IMR-90 (cell line): ENCODE data around the gene TKFC. TPM values are rescaled to one million over a fixed set of nuclear protein-coding genes. Genes with fewer than 3 reads are reported as not detected.

Experiments used
- ATAC-seq: fragments of 200-7000 bp; cut with Tn5 transposase; 2 replicates; pipeline ENCODE4 v1.9.1; 2020; ENCODE audit warnings: low read depth, mild to moderate bottlenecking, moderate library complexity
- BruUV-seq: library from RNA; stranded (reverse); fragments of 400-500 nt; replicated peaks from 2 replicates; lab custom pipeline; 2021; lab: Mats Ljungman, UMichigan
- CTCF ChIA-PET: fragments of 300-600 bp; formaldehyde crosslinking; extraction: SDS; loops from one replicate; lab custom pipeline; 2021; ENCODE audit warnings: antibody characterized with exemption; lab: Yijun Ruan, JAX
- POLR2A ChIA-PET: fragments of 300-600 bp; sonication (Branson Sonifier 250); formaldehyde crosslinking; loops from one replicate; lab custom pipeline; 2022; ENCODE audit warnings: antibody characterized with exemption; ENCODE audit not compliant: unreplicated experiment; lab: Charles Lee
- DNase-seq: peaks from one replicate; pipeline ENCODE4 v3.0.0; 2013
- H2AFZ ChIP-seq: replicated peaks from 2 replicates; pipeline ENCODE3; 2013; ENCODE audit warnings: low read length, mild to moderate bottlenecking; ENCODE audit not compliant: poor library complexity
- H2AK5ac ChIP-seq: 2 replicates; pipeline ENCODE4 v1.6.1; 2013; ENCODE audit warnings: low read depth, low read length, inconsistent platforms
- H2AK9ac ChIP-seq: replicated peaks from 2 replicates; pipeline ENCODE3; 2013; ENCODE audit warnings: mild to moderate bottlenecking, low read depth, low read length, moderate library complexity; ENCODE audit not compliant: poor library complexity
- H2BK120ac ChIP-seq: 2 replicates; pipeline ENCODE4 v1.6.1; 2013; ENCODE audit warnings: low read depth, low read length, inconsistent platforms
- H2BK15ac ChIP-seq: 3 replicates; pipeline ENCODE4 v1.6.1; 2013; ENCODE audit warnings: low read depth, low read length, inconsistent platforms
- H2BK20ac ChIP-seq: 2 replicates; pipeline ENCODE4 v1.6.1; 2013; ENCODE audit warnings: low read depth, mild to moderate bottlenecking, inconsistent platforms, low read length, moderate library complexity
- H2BK5ac ChIP-seq: 2 replicates; pipeline ENCODE4 v1.6.1; 2013; ENCODE audit warnings: mild to moderate bottlenecking, low read depth, low read length, inconsistent platforms; ENCODE audit not compliant: poor library complexity, severe bottlenecking
- H3K14ac ChIP-seq: replicated peaks from 2 replicates; pipeline ENCODE4 v1.6.1; 2013; ENCODE audit warnings: low read depth, low read length, inconsistent platforms
- H3K18ac ChIP-seq: 2 replicates; pipeline ENCODE4 v1.6.1; 2013; ENCODE audit warnings: low read depth, low read length, control low read depth
- H3K23ac ChIP-seq: 2 replicates; pipeline ENCODE4 v1.6.1; 2013; ENCODE audit warnings: low read depth, low read length, inconsistent platforms
- H3K27ac ChIP-seq: 2 replicates; pipeline ENCODE4 v1.5.1; 2013; ENCODE audit warnings: mild to moderate bottlenecking, control low read depth, low read length; ENCODE audit not compliant: insufficient read depth
- H3K27me3 ChIP-seq: 2 replicates; pipeline ENCODE4 v1.6.1; 2013; ENCODE audit warnings: low read length; ENCODE audit not compliant: control insufficient read depth, insufficient read depth
- H3K36me3 ChIP-seq: 2 replicates; pipeline ENCODE4 v1.6.1; 2013; ENCODE audit warnings: low read length, mixed read lengths; ENCODE audit not compliant: control insufficient read depth, insufficient read depth
- H3K4ac ChIP-seq: 2 replicates; pipeline ENCODE4 v1.6.1; 2013; ENCODE audit warnings: low read depth, low read length, inconsistent platforms
- H3K4me1 ChIP-seq: 2 replicates; pipeline ENCODE4 v1.6.1; 2013; ENCODE audit warnings: low read length, mixed read lengths; ENCODE audit not compliant: control insufficient read depth, insufficient read depth
- H3K4me2 ChIP-seq: 2 replicates; pipeline ENCODE4 v1.6.1; 2013; ENCODE audit warnings: low read depth, mild to moderate bottlenecking, control low read depth, low read length, moderate library complexity
- H3K4me3 ChIP-seq: 2 replicates; pipeline ENCODE4 v1.5.1; 2013; ENCODE audit warnings: low read depth, mild to moderate bottlenecking, control low read depth, low read length, moderate library complexity; ENCODE audit not compliant: insufficient read depth
- H3K56ac ChIP-seq: 2 replicates; pipeline ENCODE4 v1.6.1; 2013; ENCODE audit warnings: low read length, inconsistent platforms; ENCODE audit not compliant: insufficient read depth; ENCODE audit errors: extremely low read depth
- H3K79me1 ChIP-seq, 2 experiments: 2 replicates each; pipeline ENCODE4 v1.6.1; 2013; ENCODE audit warnings: low read length in 2 of 2, inconsistent platforms in 1 of 2, low read depth in 1 of 2
- H3K9ac ChIP-seq: 2 replicates; pipeline ENCODE4 v1.6.1; 2013; ENCODE audit warnings: low read depth, low read length, control low read depth
- H3K9me1 ChIP-seq: 2 replicates; pipeline ENCODE4 v1.6.1; 2013; ENCODE audit warnings: low read length, inconsistent platforms; ENCODE audit not compliant: insufficient read depth
- H3K9me3 ChIP-seq: 2 replicates; pipeline ENCODE4 v1.6.1; 2013; ENCODE audit warnings: low read length; ENCODE audit not compliant: control insufficient read depth, insufficient read depth
- H4K20me1 ChIP-seq: 2 replicates; pipeline ENCODE4 v1.6.1; 2013; ENCODE audit warnings: low read length, inconsistent platforms; ENCODE audit not compliant: insufficient read depth
- H4K5ac ChIP-seq: 2 replicates; pipeline ENCODE4 v1.6.1; 2013; ENCODE audit warnings: mild to moderate bottlenecking, low read depth, low read length, control low read depth
- H4K8ac ChIP-seq, 2 experiments: 2 replicates each; pipeline ENCODE4 v1.6.1; 2013; ENCODE audit warnings: low read depth in 2 of 2, low read length in 2 of 2, control low read depth in 1 of 2, inconsistent platforms in 1 of 2
- H4K91ac ChIP-seq: 2 replicates; pipeline ENCODE4 v1.6.1; 2013; ENCODE audit warnings: low read depth, low read length, inconsistent platforms; ENCODE audit not compliant: insufficient read depth
- BHLHE40 ChIP-seq: fragments of 150-350 bp; IDR thresholded peaks from 2 replicates; pipeline ENCODE4 v1.6.1; 2016; ENCODE audit warnings: mild to moderate bottlenecking, low read depth, low read length
- CEBPB ChIP-seq: IDR thresholded peaks from 2 replicates; pipeline ENCODE4 v1.6.1; 2012; ENCODE audit warnings: low read depth, low read length, improper control_type of control experiment
- CHD1 ChIP-seq: IDR thresholded peaks from 2 replicates; pipeline ENCODE4 v1.6.1; 2012; ENCODE audit warnings: low read depth, low read length, improper control_type of control experiment
- FOS ChIP-seq: fragments of 150-350 bp; IDR thresholded peaks from 2 replicates; pipeline ENCODE4 v1.6.1; 2016; ENCODE audit warnings: low read depth, low read length
- MAFK ChIP-seq: IDR thresholded peaks from 2 replicates; pipeline ENCODE4 v1.6.1; 2012; ENCODE audit warnings: low read depth, low read length, improper control_type of control experiment
- MAZ ChIP-seq: IDR thresholded peaks from 2 replicates; pipeline ENCODE4 v1.6.1; 2012; ENCODE audit warnings: low read depth, mild to moderate bottlenecking, low read length, improper control_type of control experiment, moderate library complexity, borderline replicate concordance
- MXI1 ChIP-seq: IDR thresholded peaks from 2 replicates; pipeline ENCODE4 v1.6.1; 2012; ENCODE audit warnings: low read depth, mild to moderate bottlenecking, low read length, moderate library complexity, borderline replicate concordance
- NFE2L2 ChIP-seq: fragments of 150-350 bp; IDR thresholded peaks from 2 replicates; pipeline ENCODE4 v1.6.1; 2016; ENCODE audit warnings: low read depth, mild to moderate bottlenecking, low read length
- POLR2A ChIP-seq: IDR thresholded peaks from 2 replicates; pipeline ENCODE4 v1.6.1; 2012; ENCODE audit warnings: mild to moderate bottlenecking, low read depth, low read length
- RAD21 ChIP-seq: IDR thresholded peaks from 2 replicates; pipeline ENCODE4 v1.6.1; 2012; ENCODE audit warnings: low read length, improper control_type of control experiment
- RCOR1 ChIP-seq: IDR thresholded peaks from 2 replicates; pipeline ENCODE4 v1.6.1; 2012; ENCODE audit warnings: mild to moderate bottlenecking, low read length, improper control_type of control experiment; ENCODE audit not compliant: insufficient replicate concordance
- RFX5 ChIP-seq: IDR thresholded peaks from 2 replicates; pipeline ENCODE4 v1.8.0; 2012; ENCODE audit warnings: low read depth, mild to moderate bottlenecking, low read length, moderate library complexity
- SMC3 ChIP-seq: fragments of 150-350 bp; IDR thresholded peaks from 2 replicates; pipeline ENCODE4 v1.6.1; 2016; ENCODE audit warnings: low read depth, mild to moderate bottlenecking, antibody characterized with exemption, low read length, moderate library complexity
- USF2 ChIP-seq: fragments of 150-350 bp; IDR thresholded peaks from 2 replicates; pipeline ENCODE4 v1.6.1; 2017; ENCODE audit warnings: mild to moderate bottlenecking, antibody characterized with exemption, low read length, low read depth
- WGBS, 2 experiments: methylation state at CpG; one replicate each; pipeline versions ENCODE4 v1.1.5 to v1.1.7; 2013; ENCODE audit warnings: missing lambda C conversion rate in 2 of 2; ENCODE audit not compliant: insufficient read length in 1 of 2; ENCODE audit errors: extremely low coverage in 2 of 2; 5-methylcytosine and 5-hydroxymethylcytosine counted together
- dilution Hi-C: fragments of 300-500 bp; cut with HindIII; formaldehyde crosslinking; loops from one replicate; pipeline ENCODE4 v1.14.3; 2018; ENCODE audit warnings: low sequenced_read_pairs; ENCODE audit not compliant: unreplicated experiment
- in situ Hi-C: fragments of 300-500 bp; cut with MboI; formaldehyde crosslinking; loops from 3 replicates; pipeline ENCODE4 v1.14.3; 2019; ENCODE audit warnings: low sequenced_read_pairs, inconsistent platforms, mixed read lengths
- intact Hi-C: fragments of 100-400 bp; cut with micrococcal nuclease; formaldehyde crosslinking; loops from 2 replicates; pipeline ENCODE4 v1.10.0; 2022
- polyA plus RNA-seq, 3 experiments: library from polyadenylated mRNA; depleted of rRNA; stranded (reverse); fragments of >200 nt; gene quantifications; 2 replicates each; pipeline ENCODE4 v1.2.3, GENCODE V29; 2012; ENCODE audit warnings: low replicate concordance in 1 of 3
- total RNA-seq: library from RNA; depleted of rRNA; stranded (reverse); fragments of >200 nt; gene quantifications from 2 replicates; pipeline ENCODE4 v1.2.3, GENCODE V29; 2012
- TF ChIP-seq, protein P1 (sequence below): conservative IDR thresholded peaks from 2 replicates; pipeline ENCODE4 v1.5.1; 2012; ENCODE audit warnings: mild to moderate bottlenecking, low read depth, low read length, improper control_type of control experiment
- TF ChIP-seq, protein P2 (sequence below): fragments of 150-350 bp; IDR thresholded peaks from 2 replicates; pipeline ENCODE4 v1.6.1; 2016; ENCODE audit warnings: low read depth, mild to moderate bottlenecking, low read length, moderate library complexity, borderline replicate concordance

Gene TKFC
- total and polyA plus RNA-seq, 2 of the 4 experiments (the other 2 are of a cell fraction): 10.4 to 30.8 TPM

DNA sequence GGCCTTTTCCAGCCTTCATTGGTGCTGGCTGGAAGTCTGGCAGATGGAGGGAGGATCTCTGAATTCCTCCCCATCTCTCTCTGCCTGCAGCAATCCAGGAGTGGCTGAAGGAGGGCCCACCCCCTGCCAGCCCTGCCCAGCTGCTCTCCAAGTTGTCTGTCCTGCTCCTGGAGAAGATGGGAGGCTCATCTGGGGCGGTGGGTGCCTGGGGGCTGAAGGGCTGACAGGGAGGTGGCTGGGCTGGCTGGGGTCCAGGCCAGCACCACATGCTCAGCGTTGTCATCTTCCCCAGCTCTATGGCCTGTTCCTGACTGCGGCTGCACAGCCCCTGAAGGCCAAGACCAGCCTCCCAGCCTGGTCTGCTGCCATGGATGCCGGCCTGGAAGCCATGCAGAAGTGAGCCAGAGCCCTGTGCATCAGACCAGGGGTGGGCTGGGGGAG, 12.2 kb downstream of the TKFC start:
- Histone ChIP-seq H4K91ac (no peak overlapping the region), H2BK5ac (no peak overlapping the region), H2AK5ac (no peak overlapping the region), H4K20me1 (no peaks in the 10 kb centered on the region), H3K27me3 (no peaks in the 10 kb centered on the region), H3K9me1 (no peaks in the 10 kb centered on the region), H4K8ac (no peak overlapping the region), H3K4me2 (no peak overlapping the region), H2BK15ac (no peak overlapping the region), H3K79me1 (no peaks in the 10 kb centered on the region), H3K9ac (no peak overlapping the region), H2BK120ac (no peak overlapping the region), H3K4ac (no peak overlapping the region), H4K5ac (no peak overlapping the region), H3K27ac (no peak overlapping the region), H3K14ac (no peak overlapping the region), H3K4me1 (no peaks in the 10 kb centered on the region), H3K56ac (no peak overlapping the region), H3K9me3 (no peaks in the 10 kb centered on the region), H2AFZ (peak overlapping the region; percentile 17), H3K36me3 (peaks cover 32% of the 10 kb centered on the region), H3K18ac (no peak overlapping the region), H3K23ac (no peak overlapping the region), H3K4me3 (no peak overlapping the region), H2AK9ac (no peak overlapping the region), H2BK20ac (no peak overlapping the region)
- intact Hi-C loops (no loop called here), in situ Hi-C loops (no loop called here), dilution Hi-C loops (no loop called here)
- WGBS, 2 experiments: no CpG with 5 or more reads among the region's 4 CpGs
- CTCF ChIA-PET: no interaction called here
- TF ChIP-seq POLR2A: no peak
- TF ChIP-seq FOS: no peak
- TF ChIP-seq CHD1: no peak
- TF ChIP-seq SMC3: no peak
- no peak for TF ChIP-seq MAFK
- no peak for TF ChIP-seq BHLHE40
- TF ChIP-seq, protein P1, sequence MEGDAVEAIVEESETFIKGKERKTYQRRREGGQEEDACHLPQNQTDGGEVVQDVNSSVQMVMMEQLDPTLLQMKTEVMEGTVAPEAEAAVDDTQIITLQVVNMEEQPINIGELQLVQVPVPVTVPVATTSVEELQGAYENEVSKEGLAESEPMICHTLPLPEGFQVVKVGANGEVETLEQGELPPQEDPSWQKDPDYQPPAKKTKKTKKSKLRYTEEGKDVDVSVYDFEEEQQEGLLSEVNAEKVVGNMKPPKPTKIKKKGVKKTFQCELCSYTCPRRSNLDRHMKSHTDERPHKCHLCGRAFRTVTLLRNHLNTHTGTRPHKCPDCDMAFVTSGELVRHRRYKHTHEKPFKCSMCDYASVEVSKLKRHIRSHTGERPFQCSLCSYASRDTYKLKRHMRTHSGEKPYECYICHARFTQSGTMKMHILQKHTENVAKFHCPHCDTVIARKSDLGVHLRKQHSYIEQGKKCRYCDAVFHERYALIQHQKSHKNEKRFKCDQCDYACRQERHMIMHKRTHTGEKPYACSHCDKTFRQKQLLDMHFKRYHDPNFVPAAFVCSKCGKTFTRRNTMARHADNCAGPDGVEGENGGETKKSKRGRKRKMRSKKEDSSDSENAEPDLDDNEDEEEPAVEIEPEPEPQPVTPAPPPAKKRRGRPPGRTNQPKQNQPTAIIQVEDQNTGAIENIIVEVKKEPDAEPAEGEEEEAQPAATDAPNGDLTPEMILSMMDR: no peak
- TF ChIP-seq USF2: no peak
- TF ChIP-seq NFE2L2: no peak
- TF ChIP-seq RFX5: no peak
- TF ChIP-seq CEBPB: no peak
- TF ChIP-seq RCOR1: no peak
- TF ChIP-seq MAZ: no peak
- no peak for TF ChIP-seq RAD21
- TF ChIP-seq MXI1: no peak
- TF ChIP-seq, protein P2, sequence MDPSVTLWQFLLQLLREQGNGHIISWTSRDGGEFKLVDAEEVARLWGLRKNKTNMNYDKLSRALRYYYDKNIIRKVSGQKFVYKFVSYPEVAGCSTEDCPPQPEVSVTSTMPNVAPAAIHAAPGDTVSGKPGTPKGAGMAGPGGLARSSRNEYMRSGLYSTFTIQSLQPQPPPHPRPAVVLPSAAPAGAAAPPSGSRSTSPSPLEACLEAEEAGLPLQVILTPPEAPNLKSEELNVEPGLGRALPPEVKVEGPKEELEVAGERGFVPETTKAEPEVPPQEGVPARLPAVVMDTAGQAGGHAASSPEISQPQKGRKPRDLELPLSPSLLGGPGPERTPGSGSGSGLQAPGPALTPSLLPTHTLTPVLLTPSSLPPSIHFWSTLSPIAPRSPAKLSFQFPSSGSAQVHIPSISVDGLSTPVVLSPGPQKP: no peak
- BruUV-seq: no TSS peak
- POLR2A ChIA-PET: interaction anchor here (0.6 kb wide), 1 partner anchor 14 kb away, joined by 4 read pairs; no protein-coding TSS in a partner anchor
- ATAC-seq (peak; percentile 90), DNase-seq (no peak)
